NCI-H146 treated with DMSO at 0.1 percent for 48 hours (cell line): Measurements from ENCODE around the gene ADAM8.

Experiments used
- DNase-seq: peaks from one replicate; lab custom pipeline; 2025; ENCODE audit not compliant: unreplicated experiment; lab: John Stamatoyannopoulos, UW

The ADAM8 gene

GRCh38 chr10:133282846-133283390 lies 6.2 kb upstream of the ADAM8 start:
- DNase-seq: no peak

GRCh38 chr10:133281628-133282372 lies 5.1 kb upstream of the ADAM8 start:
- no peak for DNase-seq

- DNase-seq: no peak
These were observed 4.4 kb upstream of the ADAM8 start for GRCh38 chr10:133281084-133281483.

GRCh38 chr10:133280391-133281059 lies 3.9 kb upstream of the ADAM8 start:
- no peak for DNase-seq

- no peak for DNase-seq
These were observed 2.9 kb upstream of the ADAM8 start for GRCh38 chr10:133279326-133280226.

- no peak for DNase-seq
These were observed 2.1 kb upstream of the ADAM8 start for GRCh38 chr10:133278577-133279265.

GRCh38 chr10:133277993-133278576 lies 1.4 kb upstream of the ADAM8 start:
- DNase-seq: no peak

GRCh38 chr10:133277277-133277992 lies 767 bp upstream of the ADAM8 start:
- DNase-seq: no peak

GRCh38 chr10:133276100-133276434 lies 601 bp downstream of the ADAM8 start:
- no peak for DNase-seq

GRCh38 chr10:133275684-133276092 lies 980 bp downstream of the ADAM8 start:
- DNase-seq: no peak

- DNase-seq: no peak
These were observed 1.7 kb downstream of the ADAM8 start for GRCh38 chr10:133274751-133275683.

- DNase-seq: no peak
These were observed 3.0 kb downstream of the ADAM8 start for GRCh38 chr10:133273534-133274143.

- no peak for DNase-seq
These were observed 3.7 kb downstream of the ADAM8 start for GRCh38 chr10:133272964-133273420.

GRCh38 chr10:133272301-133272963 lies 4.2 kb downstream of the ADAM8 start:
- DNase-seq: no peak

GRCh38 chr10:133271521-133272300 lies 5.0 kb downstream of the ADAM8 start:
- DNase-seq: no peak

GRCh38 chr10:133270773-133271297 lies 5.8 kb downstream of the ADAM8 start:
- no peak for DNase-seq

GRCh38 chr10:133270204-133270603 lies 6.5 kb downstream of the ADAM8 start:
- no peak for DNase-seq
